ENCODE results near the gene EYA4.

- no peak for TF ChIP-seq RXRA (IDR thresholded peaks at IDR 0.05; ENCODE audit: borderline replicate concordance, low read depth)
- no peak for TF ChIP-seq EP300 (IDR thresholded peaks at IDR 0.05; ENCODE audit: borderline replicate concordance in 1 of 2, low read depth in 1 of 2, low read length in 1 of 2)
- no peak for TF ChIP-seq YY1 (IDR thresholded peaks at IDR 0.05; ENCODE audit: low read depth)
- no peak for TF ChIP-seq CHD2 (IDR thresholded peaks at IDR 0.05; ENCODE audit: low read length, partially characterized antibody)
- TF ChIP-seq TCF12 (IDR thresholded peaks at IDR 0.05) = no peak
- no peak for TF ChIP-seq CTCF (IDR thresholded peaks at IDR 0.05)
- TF ChIP-seq TEAD4 (IDR thresholded peaks at IDR 0.05; ENCODE audit: borderline replicate concordance, insufficient read depth) = no peak
- no peak for TF ChIP-seq TAF1 (IDR thresholded peaks at IDR 0.05; ENCODE audit: borderline replicate concordance, low read depth, low read length)
- TF ChIP-seq RAD21 (IDR thresholded peaks at IDR 0.05; ENCODE audit: low read length) = no peak
- TF ChIP-seq PBX3 (IDR thresholded peaks at IDR 0.05) = no peak
- TF ChIP-seq EZH2phosphoT487 (IDR thresholded peaks at IDR 0.05; ENCODE audit: borderline replicate concordance, low read depth) = no peak
Measured at GRCh38 chr6:133248241-133249001, 7.3 kb downstream of the EYA4 start.
